Measurements from ENCODE around the gene SCN5A.

Gene SCN5A

GRCh38 chr3:38519000-38519399 lies 130.5 kb downstream of the SCN5A start:
- H3K27ac Mint-ChIP-seq = no peak overlapping the region

GRCh38 chr3:38516669-38517068 lies 132.8 kb downstream of the SCN5A start:
- Mint-ChIP-seq H3K4me1 (peaks cover 10% of the 10 kb centered on the region in 2 donors), H3K27ac (no peak overlapping the region), H3K4me3 (no peak overlapping the region), H3K9me3 (no peaks in the 10 kb centered on the region), H3K36me3 (peaks cover 23 to 43% of the 10 kb centered on the region in 2 donors), H3K27me3 (no peaks in the 10 kb centered on the region)
- DNase-seq = no peak
- no peak for ATAC-seq (replicated peaks)

More at GRCh38 chr3:38519000-38519399, 130.5 kb downstream of the SCN5A start:
- Mint-ChIP-seq H3K4me3 (no peak overlapping the region), H3K27me3 (no peaks in the 10 kb centered on the region), H3K4me1 (peaks cover 10% of the 10 kb centered on the region in 2 donors), H3K36me3 (peaks cover 19 to 43% of the 10 kb centered on the region in 2 donors), H3K9me3 (no peaks in the 10 kb centered on the region)
- DNase-seq (no peak), ATAC-seq (replicated peaks) (no peak)

GRCh38 chr3:38515367-38515766 lies 134.1 kb downstream of the SCN5A start:
- peaks cover 9 to 10% of the 10 kb centered on the region in 2 donors for H3K4me1 Mint-ChIP-seq
- peaks cover 24 to 42% of the 10 kb centered on the region in 2 donors for H3K36me3 Mint-ChIP-seq
- ATAC-seq (replicated peaks) (no peak), DNase-seq (no peak)
- no peaks in the 10 kb centered on the region for H3K9me3 Mint-ChIP-seq
- H3K27ac Mint-ChIP-seq = no peak overlapping the region
- H3K4me3 Mint-ChIP-seq = no peak overlapping the region
- no peaks in the 10 kb centered on the region for H3K27me3 Mint-ChIP-seq

DNA sequence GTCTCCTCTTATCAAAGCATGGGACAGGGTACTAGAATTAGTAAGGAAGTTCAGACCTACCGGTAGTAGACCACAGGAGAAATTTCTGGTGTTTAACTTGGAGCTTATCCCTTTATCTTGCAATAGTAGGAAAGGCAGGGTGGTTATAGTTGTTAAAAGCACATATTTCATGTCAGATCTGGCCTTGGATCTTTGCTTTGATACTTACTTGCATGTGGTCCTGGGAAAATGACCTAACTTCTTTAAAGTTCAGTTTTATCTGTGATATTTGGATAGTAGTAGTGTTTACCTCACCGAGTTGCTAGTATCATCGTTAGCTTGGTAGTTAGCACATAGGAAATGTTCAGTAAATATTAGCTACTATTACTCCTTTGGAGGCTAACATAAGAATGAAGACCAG lies 137.9 kb downstream of the SCN5A start:
- H3K4me3 Mint-ChIP-seq = no peak overlapping the region
- peaks cover 0 to 2% of the 10 kb centered on the region in 2 donors for H3K4me1 Mint-ChIP-seq
- ATAC-seq (replicated peaks) = no peak
- H3K9me3 Mint-ChIP-seq = no peaks in the 10 kb centered on the region
- H3K27me3 Mint-ChIP-seq = no peaks in the 10 kb centered on the region
- peaks cover 27 to 37% of the 10 kb centered on the region in 2 donors for H3K36me3 Mint-ChIP-seq
- no peak overlapping the region for H3K27ac Mint-ChIP-seq
- no peak for DNase-seq

- ATAC-seq (replicated peaks) (no peak), DNase-seq (no peak)
These were observed 138.9 kb downstream of the SCN5A start for GRCh38 chr3:38510631-38511030.

DNA sequence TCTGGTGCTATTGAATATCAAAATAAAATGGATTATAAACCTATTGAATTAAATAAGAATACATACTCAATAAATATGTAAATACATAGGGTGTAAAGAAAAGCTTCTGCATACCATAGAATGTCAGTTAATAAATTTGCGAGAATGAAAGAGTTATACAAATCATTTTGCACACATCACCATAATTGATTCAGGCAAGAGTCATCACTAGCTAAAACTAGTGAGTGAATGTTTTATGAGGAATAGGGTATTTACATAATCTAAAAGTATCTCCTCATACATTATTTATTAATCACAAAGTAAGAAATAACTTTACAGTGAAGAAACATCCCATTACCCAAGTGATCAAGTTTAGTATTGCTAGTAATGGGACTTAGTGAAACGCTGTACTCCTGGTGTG lies 139.8 kb downstream of the SCN5A start:
- no peak for ATAC-seq (replicated peaks)
- H3K27me3 Mint-ChIP-seq = no peaks in the 10 kb centered on the region
- H3K27ac Mint-ChIP-seq = no peak overlapping the region
- no peak for DNase-seq
- H3K4me3 Mint-ChIP-seq = no peak overlapping the region
- H3K9me3 Mint-ChIP-seq = no peaks in the 10 kb centered on the region
- H3K36me3 Mint-ChIP-seq = peaks cover 26 to 30% of the 10 kb centered on the region in 2 donors
- H3K4me1 Mint-ChIP-seq = peaks cover 0 to 2% of the 10 kb centered on the region in 2 donors

More at GRCh38 chr3:38510631-38511030, 138.9 kb downstream of the SCN5A start:
- Mint-ChIP-seq H3K4me1 (peaks cover 0 to 2% of the 10 kb centered on the region in 2 donors), H3K27me3 (no peaks in the 10 kb centered on the region), H3K9me3 (no peaks in the 10 kb centered on the region), H3K27ac (no peak overlapping the region), H3K36me3 (peaks cover 30 to 33% of the 10 kb centered on the region in 2 donors), H3K4me3 (no peak overlapping the region)

- Mint-ChIP-seq H3K36me3 (peaks cover 21 to 26% of the 10 kb centered on the region in 2 donors), H3K27me3 (no peaks in the 10 kb centered on the region), H3K4me3 (no peak overlapping the region), H3K9me3 (no peaks in the 10 kb centered on the region), H3K4me1 (peaks cover 0 to 2% of the 10 kb centered on the region in 2 donors), H3K27ac (no peak overlapping the region)
- ATAC-seq (replicated peaks) = peak; percentile 85 to 96
- DNase-seq = no peak
These were observed 142.4 kb downstream of the SCN5A start for GRCh38 chr3:38507120-38507519.

DNA sequence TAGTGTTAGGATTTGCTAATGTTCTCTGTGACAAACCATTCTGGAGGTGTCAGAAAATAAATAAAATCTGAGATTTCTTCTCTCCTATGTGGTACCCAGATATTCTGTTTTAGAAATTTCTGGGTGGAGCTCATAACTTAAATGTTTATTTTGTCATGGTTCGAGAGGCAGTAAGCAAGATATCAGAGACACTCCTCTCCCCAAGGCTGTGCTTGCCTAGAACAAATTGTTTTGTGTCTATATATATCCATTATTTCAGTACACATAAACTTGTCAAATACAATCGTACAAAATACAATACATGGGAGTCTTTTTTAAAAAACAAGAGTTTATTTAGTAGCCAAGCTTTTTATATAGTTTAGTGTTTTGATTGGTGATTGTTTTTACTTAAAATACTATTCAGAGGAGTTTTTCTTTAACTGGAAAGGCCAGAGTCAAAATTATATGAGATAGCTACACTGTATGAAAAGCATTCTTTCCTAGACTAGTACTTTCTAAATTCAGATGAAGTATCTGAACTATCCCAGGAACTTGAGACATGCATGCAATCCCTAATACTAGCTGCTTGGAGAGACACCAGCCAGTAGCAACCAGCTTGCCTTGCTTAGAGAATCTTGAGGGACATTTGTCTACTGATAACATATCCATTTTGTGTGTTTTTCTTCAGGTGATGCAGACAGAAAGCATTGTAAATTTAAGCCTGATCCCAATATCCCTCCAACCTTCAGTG lies 148.6 kb downstream of the SCN5A start:
- H3K4me3 Mint-ChIP-seq = no peak overlapping the region
- H3K27me3 Mint-ChIP-seq = no peaks in the 10 kb centered on the region
- no peaks in the 10 kb centered on the region for H3K9me3 Mint-ChIP-seq
- peaks cover 8 to 18% of the 10 kb centered on the region in 2 donors for H3K4me1 Mint-ChIP-seq
- ATAC-seq (replicated peaks) (no peak), DNase-seq (no peak)
- H3K36me3 Mint-ChIP-seq = peaks cover 17 to 23% of the 10 kb centered on the region in 2 donors
- no peak overlapping the region for H3K27ac Mint-ChIP-seq

Measured in stimulated activated naive B cell treated with anti-CD40 and anti-IgM and Interleukin-4, amounts not matched to agents 10 μg/mL and 1 μg/mL and 100 μg/mL, for 72 hours (primary cell).